ENCODE measurements around the gene KREMEN1. TPM values are rescaled to one million over a fixed set of nuclear protein-coding genes. Genes with fewer than 3 reads are reported as not detected.

Gene KREMEN1
- total RNA-seq, 1 donor from 2014 or later, result 23.3 TPM

DNA sequence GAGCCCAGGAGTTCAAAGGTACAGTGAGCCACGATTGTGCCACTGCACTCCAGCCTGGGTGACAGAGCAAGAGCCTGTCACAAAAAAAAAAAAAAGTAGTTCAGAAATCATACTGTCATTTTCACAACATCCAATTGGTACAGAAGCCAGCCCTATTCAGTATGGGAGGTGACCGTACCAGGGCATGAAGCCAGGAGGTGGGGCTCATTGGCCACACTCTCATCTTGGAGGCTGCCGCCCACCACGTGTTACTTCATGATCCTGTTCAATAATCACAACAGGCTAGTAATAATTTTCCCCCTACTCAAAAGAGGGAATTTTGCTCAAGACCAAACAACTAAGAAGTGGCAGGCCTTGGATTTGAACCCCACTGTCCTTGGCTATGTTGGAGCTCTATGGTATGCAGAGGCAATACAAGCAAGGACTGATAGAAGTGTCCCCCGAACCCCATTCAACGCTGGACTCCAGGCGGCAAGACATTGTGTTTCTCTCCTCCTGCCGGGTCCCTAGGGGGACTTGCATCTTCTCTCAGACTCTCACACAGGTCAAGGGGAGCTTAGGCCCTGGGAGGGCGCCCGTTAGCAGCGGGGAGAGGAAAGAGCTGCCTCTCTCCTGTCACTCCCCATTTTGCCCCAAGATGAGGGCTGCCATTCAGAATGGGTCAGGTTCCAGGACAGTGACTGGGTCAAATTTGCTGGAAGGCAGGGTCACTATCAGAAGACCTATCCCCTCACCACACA is 92.7 kb downstream of the KREMEN1 start:
- TF ChIP-seq, protein P1, sequence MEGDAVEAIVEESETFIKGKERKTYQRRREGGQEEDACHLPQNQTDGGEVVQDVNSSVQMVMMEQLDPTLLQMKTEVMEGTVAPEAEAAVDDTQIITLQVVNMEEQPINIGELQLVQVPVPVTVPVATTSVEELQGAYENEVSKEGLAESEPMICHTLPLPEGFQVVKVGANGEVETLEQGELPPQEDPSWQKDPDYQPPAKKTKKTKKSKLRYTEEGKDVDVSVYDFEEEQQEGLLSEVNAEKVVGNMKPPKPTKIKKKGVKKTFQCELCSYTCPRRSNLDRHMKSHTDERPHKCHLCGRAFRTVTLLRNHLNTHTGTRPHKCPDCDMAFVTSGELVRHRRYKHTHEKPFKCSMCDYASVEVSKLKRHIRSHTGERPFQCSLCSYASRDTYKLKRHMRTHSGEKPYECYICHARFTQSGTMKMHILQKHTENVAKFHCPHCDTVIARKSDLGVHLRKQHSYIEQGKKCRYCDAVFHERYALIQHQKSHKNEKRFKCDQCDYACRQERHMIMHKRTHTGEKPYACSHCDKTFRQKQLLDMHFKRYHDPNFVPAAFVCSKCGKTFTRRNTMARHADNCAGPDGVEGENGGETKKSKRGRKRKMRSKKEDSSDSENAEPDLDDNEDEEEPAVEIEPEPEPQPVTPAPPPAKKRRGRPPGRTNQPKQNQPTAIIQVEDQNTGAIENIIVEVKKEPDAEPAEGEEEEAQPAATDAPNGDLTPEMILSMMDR (IDR thresholded peaks at IDR 0.05), result no peak
- peak; percentile 20 for DNase-seq
- intact Hi-C loops (cut with DNase I), result no loop called here
- H3K4me1 ChIP-seq, result no peaks in the 10 kb centered on the region
- no peaks in the 10 kb centered on the region for H3K36me3 ChIP-seq
- H3K27me3 ChIP-seq, result no peaks in the 10 kb centered on the region
- H3K27ac ChIP-seq, result no peak overlapping the region
- H3K4me3 ChIP-seq, result no peak overlapping the region
- H3K9me3 ChIP-seq, result no peaks in the 10 kb centered on the region
- ATAC-seq, result no peak

DNA sequence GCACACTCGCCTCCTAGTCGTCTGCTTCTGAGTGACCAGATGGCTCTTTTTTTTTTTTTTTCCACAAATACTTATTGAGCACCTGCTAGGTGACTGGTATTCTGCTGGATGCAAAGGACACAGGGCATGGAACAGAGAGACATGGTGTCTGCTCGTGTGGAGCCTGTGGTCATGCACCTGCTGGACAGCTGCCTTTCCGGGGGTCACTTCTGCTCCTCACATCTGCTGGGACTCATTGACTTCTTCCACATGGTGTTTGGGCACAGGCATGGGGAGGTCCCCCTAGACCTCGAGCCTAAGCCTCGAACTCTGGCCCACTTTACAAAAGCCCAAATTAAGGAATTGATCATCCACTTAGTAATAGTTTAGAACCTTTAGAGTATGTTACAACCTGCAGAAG is 93.3 kb downstream of the KREMEN1 start:
- intact Hi-C loops (cut with DNase I), result no loop called here
- Histone ChIP-seq H3K9me3 (no peaks in the 10 kb centered on the region), H3K4me1 (no peaks in the 10 kb centered on the region), H3K36me3 (no peaks in the 10 kb centered on the region), H3K27me3 (no peaks in the 10 kb centered on the region), H3K27ac (no peak overlapping the region), H3K4me3 (no peak overlapping the region)
- TF ChIP-seq, protein P1 (IDR thresholded peaks at IDR 0.05), result no peak
- ATAC-seq (no peak), DNase-seq (no peak)

DNA sequence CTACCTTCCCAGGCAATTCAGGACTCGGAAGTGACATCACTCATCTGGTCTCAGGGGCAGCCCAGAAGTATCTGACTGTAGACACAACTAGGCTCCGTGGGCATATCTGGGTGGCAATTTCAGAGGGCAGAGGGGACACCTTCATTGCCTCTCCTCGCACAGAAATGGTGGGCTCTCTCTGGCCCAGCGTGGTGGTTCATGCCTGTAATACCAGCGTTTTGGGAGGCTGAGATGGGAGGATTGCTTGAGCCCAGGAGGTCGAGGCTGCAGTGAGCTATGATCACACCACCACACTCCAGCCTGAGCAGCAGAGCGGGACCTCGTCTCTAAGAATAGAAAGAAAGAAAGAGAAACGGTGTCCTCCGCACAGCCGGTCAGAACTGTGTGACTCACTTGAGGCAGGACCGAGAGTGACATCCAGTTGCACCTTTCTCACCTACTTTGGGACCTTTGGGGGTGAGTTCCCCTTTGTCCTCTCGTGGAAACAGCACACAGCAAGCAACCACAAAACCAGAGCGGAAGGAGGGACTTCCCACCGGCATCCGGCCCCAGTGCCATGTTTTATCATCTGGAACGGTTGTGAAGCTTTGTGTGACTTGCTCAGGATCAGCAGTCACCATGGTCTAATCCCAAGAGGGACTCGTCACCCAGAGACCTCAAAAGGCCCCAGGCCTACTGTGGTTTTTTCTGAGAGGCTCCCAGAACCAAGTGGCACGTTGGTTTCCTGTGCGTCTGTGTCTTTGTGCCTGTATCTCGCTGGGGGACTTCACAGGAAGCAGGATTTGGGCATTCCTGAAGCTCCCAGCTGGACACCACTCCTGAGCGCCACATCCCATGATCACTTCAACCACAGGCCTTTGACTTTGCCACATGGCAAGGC is 94.4 kb downstream of the KREMEN1 start:
- peak; percentile 7 for ATAC-seq
- H3K4me3 ChIP-seq, result no peak overlapping the region
- H3K9me3 ChIP-seq, result no peaks in the 10 kb centered on the region
- no peaks in the 10 kb centered on the region for H3K4me1 ChIP-seq
- DNase-seq, result no peak
- no peak overlapping the region for H3K27ac ChIP-seq
- TF ChIP-seq, protein P1 (IDR thresholded peaks at IDR 0.05), result no peak
- H3K27me3 ChIP-seq, result no peaks in the 10 kb centered on the region
- no peaks in the 10 kb centered on the region for H3K36me3 ChIP-seq
- intact Hi-C loops (cut with DNase I), result no loop called here

- intact Hi-C loops (cut with DNase I), result no loop called here
- DNase-seq, result no peak
- Histone ChIP-seq H3K27ac (no peak overlapping the region), H3K4me3 (no peak overlapping the region), H3K36me3 (no peaks in the 10 kb centered on the region), H3K4me1 (no peaks in the 10 kb centered on the region), H3K9me3 (peaks cover 11% of the 10 kb centered on the region), H3K27me3 (no peaks in the 10 kb centered on the region)
- TF ChIP-seq, protein P1 (IDR thresholded peaks at IDR 0.05), result no peak
- ATAC-seq, result peak; percentile 22
These were observed 98.9 kb downstream of the KREMEN1 start for GRCh38 chr22:29171721-29172120.

DNA sequence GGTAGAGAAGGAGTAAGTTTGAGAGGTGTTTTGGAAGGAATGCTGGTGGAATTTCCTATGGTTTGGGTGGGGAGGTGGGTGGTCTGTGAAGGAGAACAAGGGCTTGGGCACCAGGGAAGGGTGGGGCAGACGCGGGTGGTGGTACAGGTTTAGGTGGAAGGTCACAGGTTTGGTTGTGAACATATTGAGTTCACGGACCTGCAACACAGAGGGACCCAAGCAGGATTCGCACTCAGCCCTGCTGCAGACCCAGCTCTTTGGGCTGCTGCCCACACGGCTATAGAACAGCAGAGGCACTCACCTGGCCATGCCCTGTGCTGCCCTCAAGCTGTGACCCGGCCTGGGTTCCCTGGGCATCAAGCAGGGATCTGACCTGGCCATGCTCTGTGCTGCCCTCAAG is 99.4 kb downstream of the KREMEN1 start:
- Histone ChIP-seq H3K4me1 (no peaks in the 10 kb centered on the region), H3K4me3 (no peak overlapping the region), H3K36me3 (no peaks in the 10 kb centered on the region), H3K27me3 (no peaks in the 10 kb centered on the region), H3K27ac (no peak overlapping the region), H3K9me3 (peaks cover 11% of the 10 kb centered on the region)
- intact Hi-C loops (cut with DNase I), result no loop called here
- DNase-seq, result peak; percentile 39
- peak; percentile 16 for ATAC-seq
- TF ChIP-seq, protein P1 (IDR thresholded peaks at IDR 0.05), result no peak

Data from upper lobe of right lung (tissue), 1 donor.